ENCODE data around the gene SSC4D. TPM values are rescaled to one million over a fixed set of nuclear protein-coding genes. Genes with fewer than 3 reads are reported as not detected.
"Not testable (repeated sequence)": the region's sequence is repeated elsewhere in the genome, so short reads cannot be mapped to it uniquely, and the experiment has no call there.

The SSC4D gene
- total and polyA plus RNA-seq, 8 donors: 0.79 to 10.3 (median 2.8) TPM

GRCh38 chr7:76369018-76369417 is 40.5 kb downstream of the SSC4D start:
- intact Hi-C loops (cut with DNase I): no loop called here
- WGBS, 2 donors: 67 to 69% methylated on average over 6 of the region's 6 CpGs
- TF ChIP-seq CTCF (IDR thresholded peaks at IDR 0.05): no peak
- no peaks in the 10 kb centered on the region for H3K36me3 ChIP-seq
- FAIRE-seq (no peak), ATAC-seq (no peak), DNase-seq (peak in 1 of 6 donors; percentile 46)
- no peaks in the 10 kb centered on the region for H3K27me3 ChIP-seq
- no peak overlapping the region for H3K4me3 ChIP-seq
- no peak overlapping the region for H3K27ac ChIP-seq
- H3K4me1 ChIP-seq: no peaks in the 10 kb centered on the region
- H3K9me3 ChIP-seq: no peaks in the 10 kb centered on the region

GRCh38 chr7:76368190-76368589 is 41.3 kb downstream of the SSC4D start:
- FAIRE-seq (no peak), ATAC-seq (no peak)
- WGBS, 2 donors: 88 to 95% methylated on average over 8 of the region's 8 CpGs

GRCh38 chr7:76364198-76364584 is 45.3 kb downstream of the SSC4D start:
- Histone ChIP-seq H3K27me3 (no peaks in the 10 kb centered on the region), H3K9me3 (no peaks in the 10 kb centered on the region), H3K36me3 (no peaks in the 10 kb centered on the region), H3K4me1 (no peaks in the 10 kb centered on the region), H3K4me3 (no peak overlapping the region), H3K27ac (peak overlapping the region in 2 of 4 donors; percentile 58 to 63)
- intact Hi-C loops (cut with DNase I): no loop called here
- DNase-seq: peak in 1 of 6 donors; percentile 35
- ATAC-seq: no peak
- no peak for TF ChIP-seq CTCF (IDR thresholded peaks at IDR 0.05)
- FAIRE-seq: no peak
- 79 to 84% methylated on average over 4 of the region's 4 CpGs for WGBS, 2 donors

More at GRCh38 chr7:76368190-76368589, 41.3 kb downstream of the SSC4D start:
- no peaks in the 10 kb centered on the region for H3K9me3 ChIP-seq
- no peaks in the 10 kb centered on the region for H3K36me3 ChIP-seq
- no peak for TF ChIP-seq CTCF (IDR thresholded peaks at IDR 0.05)
- no peaks in the 10 kb centered on the region for H3K27me3 ChIP-seq
- no peak overlapping the region for H3K4me3 ChIP-seq
- intact Hi-C loops (cut with DNase I): no loop called here
- H3K27ac ChIP-seq: no peak overlapping the region
- peak in 1 of 6 donors; percentile 3 for DNase-seq
- no peaks in the 10 kb centered on the region for H3K4me1 ChIP-seq

GRCh38 chr7:76363754-76364153 is 45.7 kb downstream of the SSC4D start:
- H3K9me3 ChIP-seq; H3K36me3 ChIP-seq; H3K27me3 ChIP-seq; DNase-seq; FAIRE-seq; ATAC-seq; H3K4me1 ChIP-seq; H3K4me3 ChIP-seq; intact Hi-C loops (cut with DNase I): not testable (repeated sequence)
- peak overlapping the region in 2 of 4 donors; percentile 58 to 63 for H3K27ac ChIP-seq
- WGBS, 2 donors: 87 to 97% methylated on average over 3 of the region's 3 CpGs

GRCh38 chr7:76359978-76360638 is 49.4 kb downstream of the SSC4D start:
- H3K27ac ChIP-seq: peak overlapping the region in 3 of 4 donors; percentile 98 to 100 (median 99)
- H3K9me3 ChIP-seq: no peaks in the 10 kb centered on the region
- intact Hi-C loops (cut with DNase I): loop anchor here in 1 of 3 donors (5.0 kb wide), 1 partner anchor 38 kb away; no protein-coding TSS in a partner anchor
- H3K36me3 ChIP-seq: no peaks in the 10 kb centered on the region
- DNase-seq: no peak
- WGBS, 2 donors: 75 to 77% methylated on average over 17 of the region's 17 CpGs
- no peak for FAIRE-seq
- no peaks in the 10 kb centered on the region for H3K27me3 ChIP-seq
- TF ChIP-seq CTCF (IDR thresholded peaks at IDR 0.05): no peak
- no peak for ATAC-seq
- H3K4me1 ChIP-seq: peaks cover 5 to 22% (median 16%) of the 10 kb centered on the region in 3 donors
- peak overlapping the region in 2 of 4 donors; percentile 28 to 95 for H3K4me3 ChIP-seq
